GM12878 (cell line): Measurements from ENCODE around the gene MFSD1. TPM values are rescaled to one million over a fixed set of nuclear protein-coding genes. Genes with fewer than 3 reads are reported as not detected.

Source experiments
- ATAC-seq: fragments of 200-7000 bp; cut with Tn5 transposase; 3 replicates; pipeline ENCODE4 v1.9.1; 2020; ENCODE audit warnings: mild to moderate bottlenecking, moderate library complexity
- BruUV-seq: library from RNA; stranded (reverse); fragments of 400-500 nt; replicated peaks from 2 replicates; lab custom pipeline; 2021; lab: Mats Ljungman, UMichigan
- CTCF ChIA-PET: fragments of 300-600 bp; sonication (Branson Sonifier 250); formaldehyde crosslinking; extraction: SDS; loops from one replicate; lab custom pipeline; 2021; ENCODE audit warnings: inconsistent platforms; lab: Yijun Ruan, JAX
- POLR2A ChIA-PET: fragments of 350-600 bp; formaldehyde crosslinking; extraction: SDS; loops from one replicate; lab custom pipeline; 2021; ENCODE audit warnings: inconsistent platforms; lab: Charles Lee
- RAD21 ChIA-PET: fragments of 300-600 bp; sonication (Branson Sonifier 250); formaldehyde crosslinking; loops from one replicate; lab custom pipeline; 2023; ENCODE audit warnings: antibody characterized with exemption; ENCODE audit not compliant: unreplicated experiment; lab: Charles Lee
- SMC1A ChIA-PET: fragments of 300-600 bp; sonication (Branson Sonifier 250); formaldehyde crosslinking; loops from one replicate; lab custom pipeline; 2023; ENCODE audit not compliant: unreplicated experiment, uncharacterized antibody; lab: Charles Lee
- DNase-seq: peaks from one replicate; pipeline ENCODE4 v3.0.0-alpha.2; 2011; ENCODE audit warnings: low read depth, low spot score
- FAIRE-seq: peaks from 3 replicates; lab custom pipeline; 2011; peaks lifted over from hg19 to GRCh38; lab: Jason Lieb, UNC
- H2AFZ ChIP-seq: 2 replicates; pipeline ENCODE4 v1.6.0; 2011; ENCODE audit warnings: low read depth, low read length, control low read depth; ENCODE audit not compliant: control insufficient read depth
- H3K27ac ChIP-seq: 2 replicates; pipeline ENCODE4 v1.5.1; 2011; ENCODE audit warnings: control low read depth; ENCODE audit not compliant: control insufficient read depth, insufficient read depth
- H3K27me3 ChIP-seq, 2 experiments: replicated peaks in 1 of 2; 2 replicates each; pipeline versions ENCODE4 v1.6.0 to v1.6.1; 2011; ENCODE audit warnings: low read length in 1 of 2; ENCODE audit not compliant: control insufficient read depth in 2 of 2, insufficient read depth in 2 of 2
- H3K36me3 ChIP-seq, 2 experiments: 2 replicates each; pipeline ENCODE4 v1.5.1; 2011; ENCODE audit warnings: low read length in 1 of 2; ENCODE audit not compliant: control insufficient read depth in 2 of 2, insufficient read depth in 2 of 2
- H3K4me1 ChIP-seq: 2 replicates; pipeline ENCODE4 v1.6.1; 2011; ENCODE audit warnings: mild to moderate bottlenecking, low read length, moderate library complexity, mixed read lengths; ENCODE audit not compliant: control insufficient read depth, insufficient read depth
- H3K4me2 ChIP-seq: 2 replicates; pipeline ENCODE4 v1.6.0; 2011; ENCODE audit warnings: control low read depth; ENCODE audit not compliant: control insufficient read depth, insufficient read depth
- H3K4me3 ChIP-seq: fragments of 200-600 bp; sonication (generic); 2 replicates; pipeline ENCODE4 v1.5.1; 2016
- H3K79me2 ChIP-seq: 2 replicates; pipeline ENCODE4 v1.6.0; 2011; ENCODE audit warnings: low read length; ENCODE audit not compliant: control insufficient read depth, insufficient read depth
- H3K9ac ChIP-seq: 2 replicates; pipeline ENCODE4 v1.8.0; 2011; ENCODE audit warnings: low read length, control low read depth, mixed read lengths; ENCODE audit not compliant: control insufficient read depth, insufficient read depth
- H3K9me3 ChIP-seq: replicated peaks from 3 replicates; pipeline ENCODE4 v1.5.1; 2011; ENCODE audit warnings: mild to moderate bottlenecking, low read length; ENCODE audit not compliant: control insufficient read depth, insufficient read depth
- H4K20me1 ChIP-seq: 2 replicates; pipeline ENCODE4 v1.6.0; 2011; ENCODE audit not compliant: control insufficient read depth, insufficient read depth
- CBFB ChIP-seq: IDR thresholded peaks from 2 replicates; pipeline ENCODE4 v1.6.1; 2016; ENCODE audit warnings: antibody characterized with exemption, low read depth
- GABPA ChIP-seq: IDR thresholded peaks from 2 replicates; pipeline ENCODE4 v1.6.1; 2014; ENCODE audit warnings: antibody characterized with exemption, low read depth, mild to moderate bottlenecking, inconsistent platforms
- JUNB ChIP-seq: IDR thresholded peaks from 2 replicates; pipeline ENCODE4 v1.6.1; 2016; ENCODE audit warnings: antibody characterized with exemption, mild to moderate bottlenecking
- RUNX3 ChIP-seq: IDR thresholded peaks from 2 replicates; pipeline ENCODE4 v1.6.1; 2012; ENCODE audit warnings: low read length, inconsistent platforms
- SMAD5 ChIP-seq: IDR thresholded peaks from 2 replicates; pipeline ENCODE4 v1.6.1; 2016; ENCODE audit warnings: antibody characterized with exemption, low read depth
- SREBF1 ChIP-seq: IDR thresholded peaks from 2 replicates; pipeline ENCODE4 v1.6.1; 2012; ENCODE audit warnings: mild to moderate bottlenecking, low read length
- SUPT20H ChIP-seq: IDR thresholded peaks from 2 replicates; pipeline ENCODE4 v1.6.1; 2011; ENCODE audit warnings: low read depth, mild to moderate bottlenecking, low read length, moderate library complexity, borderline replicate concordance; ENCODE audit not compliant: control insufficient read depth
- TBL1XR1 ChIP-seq: IDR thresholded peaks from 2 replicates; pipeline ENCODE4 v1.6.1; 2012; ENCODE audit warnings: low read depth, low read length, improper control_type of control experiment
- WGBS: methylation state at CpG from one replicate; pipeline ENCODE4 v1.1.6; 2016; ENCODE audit warnings: low lambda C conversion rate; ENCODE audit not compliant: insufficient replicate concordance, insufficient coverage; ENCODE audit errors: missing lambda C conversion rate; 5-methylcytosine and 5-hydroxymethylcytosine counted together
- in situ Hi-C: fragments of 300-500 bp; cut with MboI; formaldehyde crosslinking; loops from 9 replicates; pipeline ENCODE4 v1.14.3; 2018; ENCODE audit warnings: mixed read lengths
- intact Hi-C: fragments of 100-400 bp; cut with micrococcal nuclease; formaldehyde crosslinking; loops from one replicate; pipeline ENCODE4 v1.14.2; 2022; ENCODE audit not compliant: unreplicated experiment
- polyA plus RNA-seq, 11 experiments: library from polyadenylated mRNA; depleted of rRNA in 4 of 11; unstranded in 6 of 11; stranded (reverse) in 5 of 11; fragments of >200 nt; fragmentation: Nextera tagmentation in 4 of 11; fragmentation: Illumina TruSeq in 1 of 11; extraction: Ambion mirVana in 4 of 11; extraction: Trizol in 1 of 11; gene quantifications; 1 replicate in 1 of 11; 2 replicates in 10 of 11; pipeline versions ENCODE4 v1.2.1 to v1.2.3, GENCODE V29; 2011 to 2016; ENCODE audit warnings: inconsistent platforms in 2 of 11, missing spikeins in 2 of 11, low read depth in 1 of 11
- total RNA-seq, 4 experiments: library from RNA; depleted of rRNA in 3 of 4; stranded (reverse); fragments of >200 nt in 3 of 4; fragmentation: Illumina TruSeq in 1 of 4; extraction: Trizol in 1 of 4; gene quantifications; 2 replicates each; pipeline versions ENCODE4 v1.2.1 to v1.2.3, GENCODE V29; 2013 to 2021
- TF ChIP-seq, protein P1 (sequence below): IDR thresholded peaks from 2 replicates; pipeline ENCODE4 v1.6.1; 2011; ENCODE audit warnings: mild to moderate bottlenecking, low read depth, low read length, moderate library complexity; ENCODE audit not compliant: insufficient replicate concordance

The MFSD1 gene
- total and polyA plus RNA-seq, 10 of the 15 experiments (the other 5 are each of a cell fraction or from before 2014, with no cell fraction given): 7.3 to 41.7 (median 28.6) TPM

DNA sequence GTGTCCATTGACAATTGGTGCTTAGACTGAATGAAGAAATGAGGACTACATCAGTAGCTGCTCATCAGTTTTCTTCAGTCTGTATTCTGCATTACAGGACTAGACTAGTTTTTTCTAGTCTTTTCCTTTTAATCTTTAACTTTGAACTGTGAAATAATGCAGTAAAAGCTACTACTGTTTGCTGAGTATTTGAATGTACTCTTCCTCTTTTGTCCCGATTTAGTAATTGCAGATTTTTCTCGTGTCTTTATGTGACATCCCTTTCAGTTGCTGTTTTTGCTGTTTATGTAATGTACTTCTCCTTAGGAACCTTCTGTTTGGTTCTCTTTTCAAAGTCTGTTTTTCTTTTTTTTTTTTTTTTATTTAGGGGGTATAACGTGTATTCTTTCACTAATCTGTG is 17.4 kb downstream of the MFSD1 start:
- Histone ChIP-seq H2AFZ (no peak overlapping the region), H4K20me1 (no peaks in the 10 kb centered on the region), H3K4me3 (no peak overlapping the region), H3K4me1 (no peaks in the 10 kb centered on the region), H3K79me2 (no peaks in the 10 kb centered on the region), H3K9me3 (no peaks in the 10 kb centered on the region), H3K27me3 (no peaks in the 10 kb centered on the region), H3K4me2 (no peak overlapping the region), H3K36me3 (peaks cover 1 to 4% of the 10 kb centered on the region in 2 experiments; a peak in 3 of 4 replicates), H3K27ac (no peak overlapping the region), H3K9ac (no peak overlapping the region)
- ChIA-PET RAD21 (interaction anchor here (1.6 kb wide), 1 partner anchor 26 kb away, joined by 3 read pairs; no protein-coding TSS in a partner anchor), SMC1A (interaction anchor here (1.6 kb wide), 1 partner anchor 9 kb away, joined by 6 read pairs; no protein-coding TSS in a partner anchor), POLR2A (no interaction called here), CTCF (interaction anchor here (0.9 to 1.2 kb wide), 2 partner anchors 7 to 12 kb away, joined by 3 read pairs; no protein-coding TSS in a partner anchor)
- intact Hi-C loops (no loop called here), in situ Hi-C loops (no loop called here)
- ATAC-seq: no peak
- BruUV-seq: no TSS peak
- DNase-seq: no peak
- FAIRE-seq: no peak
- WGBS: 78% methylated on average over 3 of the region's 3 CpGs
- TF ChIP-seq SUPT20H: no peak
- no peak for TF ChIP-seq SMAD5
- no peak for TF ChIP-seq GABPA
- no peak for TF ChIP-seq TBL1XR1
- no peak for TF ChIP-seq RUNX3
- no peak for TF ChIP-seq JUNB
- no peak for TF ChIP-seq CBFB
- TF ChIP-seq, protein P1, sequence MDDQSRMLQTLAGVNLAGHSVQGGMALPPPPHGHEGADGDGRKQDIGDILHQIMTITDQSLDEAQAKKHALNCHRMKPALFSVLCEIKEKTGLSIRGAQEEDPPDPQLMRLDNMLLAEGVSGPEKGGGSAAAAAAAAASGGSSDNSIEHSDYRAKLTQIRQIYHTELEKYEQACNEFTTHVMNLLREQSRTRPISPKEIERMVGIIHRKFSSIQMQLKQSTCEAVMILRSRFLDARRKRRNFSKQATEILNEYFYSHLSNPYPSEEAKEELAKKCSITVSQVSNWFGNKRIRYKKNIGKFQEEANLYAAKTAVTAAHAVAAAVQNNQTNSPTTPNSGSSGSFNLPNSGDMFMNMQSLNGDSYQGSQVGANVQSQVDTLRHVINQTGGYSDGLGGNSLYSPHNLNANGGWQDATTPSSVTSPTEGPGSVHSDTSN: no peak
- TF ChIP-seq SREBF1: no peak
